ENCODE measurements around the gene RPL29.

GRCh38 chr3:51953445-51953844, 42.2 kb downstream of the RPL29 start:
- TF ChIP-seq, protein P1, sequence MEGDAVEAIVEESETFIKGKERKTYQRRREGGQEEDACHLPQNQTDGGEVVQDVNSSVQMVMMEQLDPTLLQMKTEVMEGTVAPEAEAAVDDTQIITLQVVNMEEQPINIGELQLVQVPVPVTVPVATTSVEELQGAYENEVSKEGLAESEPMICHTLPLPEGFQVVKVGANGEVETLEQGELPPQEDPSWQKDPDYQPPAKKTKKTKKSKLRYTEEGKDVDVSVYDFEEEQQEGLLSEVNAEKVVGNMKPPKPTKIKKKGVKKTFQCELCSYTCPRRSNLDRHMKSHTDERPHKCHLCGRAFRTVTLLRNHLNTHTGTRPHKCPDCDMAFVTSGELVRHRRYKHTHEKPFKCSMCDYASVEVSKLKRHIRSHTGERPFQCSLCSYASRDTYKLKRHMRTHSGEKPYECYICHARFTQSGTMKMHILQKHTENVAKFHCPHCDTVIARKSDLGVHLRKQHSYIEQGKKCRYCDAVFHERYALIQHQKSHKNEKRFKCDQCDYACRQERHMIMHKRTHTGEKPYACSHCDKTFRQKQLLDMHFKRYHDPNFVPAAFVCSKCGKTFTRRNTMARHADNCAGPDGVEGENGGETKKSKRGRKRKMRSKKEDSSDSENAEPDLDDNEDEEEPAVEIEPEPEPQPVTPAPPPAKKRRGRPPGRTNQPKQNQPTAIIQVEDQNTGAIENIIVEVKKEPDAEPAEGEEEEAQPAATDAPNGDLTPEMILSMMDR (IDR thresholded peaks at IDR 0.05; ENCODE audit: insufficient read depth, low read length, poor library complexity, severe bottlenecking), result no peak
- TF ChIP-seq EZH2phosphoT487 (conservative IDR thresholded peaks at IDR 0.05; ENCODE audit: low read length), result no peak

All from SU-DHL-6 (cell line).